ENCODE results near the gene AHI1.

GRCh38 chr6:135493218-135493961, 4.2 kb downstream of the AHI1 start:
- TF ChIP-seq ZNF512 (CRISPR knock-in tag; IDR thresholded peaks at IDR 0.05; ENCODE audit: borderline replicate concordance) (no peak), TEAD4 (CRISPR knock-in tag; IDR thresholded peaks at IDR 0.05) (no peak), RORB (CRISPR knock-in tag; IDR thresholded peaks at IDR 0.05) (no peak), CTCF (IDR thresholded peaks at IDR 0.05) (no peak), FOXP4 (CRISPR knock-in tag; IDR thresholded peaks at IDR 0.05) (no peak)

Measured in WTC11 (cell line).